Effector memory CD4-positive, alpha-beta T cell (primary cell): ENCODE data around the gene ARHGEF1.
A peak's percentile ranks its signal among the peaks of the same experiment; 100 is the strongest.
"Not testable (repeated sequence)": the region's sequence is repeated elsewhere in the genome, so short reads cannot be mapped to it uniquely, and the experiment has no call there.

ENCODE experiments used
- DNase-seq, 3 donors: peaks; one replicate each; pipeline ENCODE4 v3.0.0-alpha.2; 2020
- H3K27ac ChIP-seq: 2 replicates; pipeline ENCODE4 v1.7.0; 2013; ENCODE audit warnings: mild to moderate bottlenecking, low read length, moderate library complexity; ENCODE audit not compliant: insufficient read depth, poor library complexity, severe bottlenecking
- H3K27me3 ChIP-seq: replicated peaks from 2 replicates; pipeline ENCODE4 v1.7.0; 2013; ENCODE audit warnings: mild to moderate bottlenecking, low read length; ENCODE audit not compliant: insufficient read depth, control insufficient read depth, poor library complexity, severe bottlenecking
- H3K36me3 ChIP-seq: 2 replicates; pipeline ENCODE4 v1.7.0; 2013; ENCODE audit warnings: mild to moderate bottlenecking, low read length, moderate library complexity; ENCODE audit not compliant: control insufficient read depth, insufficient read depth
- H3K4me1 ChIP-seq: 2 replicates; pipeline ENCODE4 v1.7.0; 2013; ENCODE audit warnings: low read length, mild to moderate bottlenecking; ENCODE audit not compliant: control insufficient read depth, insufficient read depth, poor library complexity, severe bottlenecking
- H3K4me3 ChIP-seq: 2 replicates; pipeline ENCODE4 v1.7.0; 2013; ENCODE audit warnings: low read length, low read depth, mild to moderate bottlenecking; ENCODE audit not compliant: insufficient read depth, poor library complexity, severe bottlenecking
- H3K9me3 ChIP-seq: 2 replicates; pipeline ENCODE4 v1.7.0; 2013; ENCODE audit warnings: mild to moderate bottlenecking, low read length, moderate library complexity; ENCODE audit not compliant: control insufficient read depth

The ARHGEF1 gene

DNA sequence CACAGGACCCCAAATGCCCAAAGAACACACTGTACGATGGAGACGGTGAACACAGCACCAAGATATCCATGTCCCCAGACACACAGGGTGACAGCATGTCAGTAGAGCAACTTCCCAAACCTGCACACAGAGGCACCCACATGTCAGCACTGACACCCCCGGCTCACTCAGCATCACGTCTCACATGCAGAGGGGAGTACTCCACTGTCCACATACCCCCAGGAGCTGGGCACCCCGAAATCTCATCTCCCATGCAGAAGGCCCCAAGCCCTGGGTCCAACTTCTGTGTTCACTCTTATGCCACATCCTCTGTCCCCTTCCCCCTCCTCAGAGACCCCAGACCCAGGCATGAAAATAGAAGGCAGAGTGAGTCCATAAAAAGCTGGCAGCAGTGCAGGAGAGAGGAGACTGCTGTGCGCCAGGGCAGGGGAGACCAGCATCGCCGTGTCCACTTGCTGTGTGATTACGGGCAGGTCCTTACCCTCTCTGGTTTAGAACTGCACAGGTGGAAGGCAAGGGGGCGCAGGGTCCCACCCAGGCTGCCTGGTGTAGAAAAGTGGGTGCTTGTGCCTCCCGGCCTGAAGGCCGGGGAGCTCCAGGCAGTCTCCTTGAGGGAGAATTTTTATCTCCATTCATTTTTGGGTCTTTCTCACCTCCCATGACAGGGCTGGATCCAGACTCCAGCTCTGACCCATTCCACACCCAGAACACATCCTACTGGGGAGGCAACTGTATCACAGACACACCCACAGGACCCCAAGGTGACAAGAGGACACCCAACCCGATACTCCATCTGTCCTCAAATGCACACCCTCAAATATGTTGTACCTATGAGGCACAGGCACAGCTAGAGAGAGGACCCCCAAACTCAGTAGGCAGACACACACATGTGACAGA is 28.3 kb downstream of the ARHGEF1 start:
- Histone ChIP-seq H3K9me3 (no peaks in the 10 kb centered on the region), H3K4me3 (no peak overlapping the region), H3K27ac (no peak overlapping the region), H3K27me3 (peaks cover 20% of the 10 kb centered on the region), H3K36me3 (peaks cover 12% of the 10 kb centered on the region), H3K4me1 (peaks cover 42% of the 10 kb centered on the region)
- DNase-seq: no peak

DNA sequence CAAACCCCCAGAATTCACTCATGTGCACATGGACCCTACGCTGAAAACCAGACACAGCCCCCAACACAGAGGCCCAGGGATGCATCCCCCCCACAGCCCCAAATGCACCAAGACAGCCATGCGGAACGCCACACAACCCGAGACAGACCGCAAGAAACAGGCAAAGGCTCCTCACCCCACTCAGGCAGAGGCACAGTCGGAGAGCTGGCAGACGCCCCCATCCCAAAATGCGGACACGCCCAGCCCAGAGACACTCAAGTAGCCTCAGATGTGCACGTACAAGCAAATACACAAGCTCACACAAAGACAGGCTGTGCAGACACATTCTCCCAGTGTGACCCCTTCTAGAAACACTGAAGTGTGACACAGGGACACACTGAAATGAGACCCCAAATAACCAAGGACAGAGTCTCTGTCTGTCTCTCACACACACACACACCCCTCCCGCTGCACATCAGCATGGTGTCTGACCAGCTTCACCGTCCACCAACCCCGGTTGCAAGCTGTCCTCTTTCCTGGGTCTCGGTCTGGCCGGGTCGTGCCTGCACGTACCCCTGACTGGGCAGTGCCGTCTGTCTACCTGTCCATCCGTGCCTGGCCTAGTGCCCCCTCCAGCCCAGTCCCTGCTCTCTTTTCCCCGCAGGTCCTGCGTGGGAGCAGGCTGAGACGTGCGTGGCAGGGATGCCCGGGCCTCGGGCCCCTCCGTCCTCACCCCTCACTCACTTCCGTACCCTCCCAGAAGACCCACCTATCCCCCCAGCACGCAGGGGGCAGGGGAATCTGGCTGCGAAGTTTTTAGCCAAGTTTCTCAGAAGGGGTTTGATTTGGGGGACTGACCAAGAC is 29.1 kb downstream of the ARHGEF1 start:
- Histone ChIP-seq H3K36me3 (peaks cover 3% of the 10 kb centered on the region), H3K9me3 (no peaks in the 10 kb centered on the region), H3K27me3 (peaks cover 20% of the 10 kb centered on the region), H3K4me1 (peaks cover 42% of the 10 kb centered on the region), H3K4me3 (no peak overlapping the region), H3K27ac (no peak overlapping the region)
- DNase-seq: no peak

DNA sequence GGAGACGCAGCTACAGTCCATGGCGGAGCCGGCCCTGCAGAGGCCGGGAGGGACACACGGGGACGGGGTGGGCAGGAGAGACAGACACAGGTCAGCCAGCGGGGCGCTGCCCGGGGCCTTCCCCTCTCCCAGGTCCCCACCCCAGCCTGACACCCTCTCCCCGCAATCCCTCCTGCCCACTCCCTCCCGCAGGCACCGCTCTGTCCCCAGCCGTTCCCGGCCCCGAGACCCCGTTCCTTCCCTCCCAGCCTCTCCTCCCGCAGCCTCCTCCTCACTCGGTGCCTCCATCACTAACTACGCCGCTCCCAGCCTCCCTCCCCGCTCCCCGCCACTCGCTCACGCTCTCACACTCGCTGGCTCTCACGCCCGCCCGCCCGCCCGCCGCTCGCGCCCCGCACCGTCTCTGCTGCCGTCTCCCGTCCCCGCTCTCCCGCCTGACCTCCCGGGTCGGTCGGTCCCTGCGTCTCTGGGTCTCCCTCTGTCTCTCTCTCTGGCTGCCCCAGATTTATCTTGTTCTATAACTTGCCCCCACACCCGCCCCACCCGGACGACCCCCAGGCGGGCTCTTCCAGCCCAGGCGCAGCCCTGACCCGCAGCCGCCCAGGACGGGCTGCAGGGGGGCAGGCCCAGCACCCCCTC is 30.0 kb downstream of the ARHGEF1 start:
- Histone ChIP-seq H3K9me3 (no peaks in the 10 kb centered on the region), H3K36me3 (no peaks in the 10 kb centered on the region), H3K4me1 (peaks cover 42% of the 10 kb centered on the region), H3K27ac (no peak overlapping the region), H3K4me3 (no peak overlapping the region), H3K27me3 (peaks cover 20% of the 10 kb centered on the region)
- DNase-seq: no peak

DNA sequence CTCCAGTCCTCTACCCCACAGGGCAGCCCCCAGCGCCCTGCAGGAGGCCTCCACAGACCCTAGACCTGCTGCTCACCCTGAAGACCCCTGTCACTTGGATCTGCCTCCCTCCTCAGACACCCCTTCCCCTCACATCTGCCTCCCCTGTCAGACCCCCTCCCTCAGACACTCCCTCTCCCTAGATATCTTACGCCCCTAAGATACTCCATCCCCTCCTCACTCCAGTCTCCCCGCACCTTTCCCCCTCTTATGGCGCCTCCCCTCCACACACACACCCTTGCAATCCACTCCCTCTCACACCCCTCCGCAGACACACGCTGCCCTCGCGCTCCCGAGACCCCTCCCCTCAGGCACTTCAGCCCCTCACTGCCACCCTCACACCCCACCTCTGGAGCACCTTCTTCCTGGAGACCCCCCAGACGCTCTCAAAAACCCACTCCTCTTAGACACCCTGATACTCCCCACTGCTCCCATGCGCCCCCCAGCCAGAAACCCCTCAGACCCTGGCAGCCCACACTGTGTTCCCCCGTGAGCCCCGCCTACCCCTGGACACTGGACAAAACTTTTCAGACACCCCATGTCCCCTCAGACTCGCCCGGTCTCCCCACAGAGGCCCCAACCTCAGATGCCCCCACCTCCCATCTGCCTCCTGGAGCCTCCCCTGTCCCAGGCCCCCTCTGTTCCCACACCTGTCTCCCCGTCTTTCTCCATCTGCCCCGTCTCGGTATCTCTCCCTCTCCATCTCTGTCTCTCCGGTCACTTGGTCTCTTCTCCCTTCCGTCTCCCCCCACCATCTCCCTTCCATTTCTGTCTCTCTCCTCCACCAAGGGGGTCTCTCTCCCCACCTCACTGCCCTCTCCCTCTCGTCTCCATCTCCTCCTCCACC is 30.8 kb downstream of the ARHGEF1 start:
- H3K4me1 ChIP-seq: peaks cover 42% of the 10 kb centered on the region
- H3K4me3 ChIP-seq: no peak overlapping the region
- H3K27me3 ChIP-seq: peaks cover 20% of the 10 kb centered on the region
- H3K27ac ChIP-seq: no peak overlapping the region
- no peaks in the 10 kb centered on the region for H3K9me3 ChIP-seq
- DNase-seq: no peak
- H3K36me3 ChIP-seq: no peaks in the 10 kb centered on the region

DNA sequence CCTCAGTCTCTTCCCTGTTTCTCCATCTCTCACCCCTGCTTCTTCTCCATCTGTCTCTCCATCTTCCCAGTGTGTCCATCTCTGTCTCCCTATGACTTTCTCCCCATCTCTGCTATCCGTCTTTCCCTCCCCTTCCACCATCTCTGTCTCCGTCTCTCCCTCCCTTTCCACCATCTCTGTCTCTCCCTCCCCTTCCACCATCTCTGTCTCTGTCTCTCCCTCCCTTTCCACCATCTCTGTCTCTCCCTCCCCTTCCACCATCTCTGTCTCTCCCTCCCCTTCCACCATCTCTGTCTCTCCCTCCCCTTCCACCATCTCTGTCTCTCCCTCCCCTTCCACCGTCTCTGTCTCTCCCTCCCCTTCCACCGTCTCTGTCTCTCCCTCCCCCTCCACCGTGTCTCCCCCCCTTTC is 31.4 kb downstream of the ARHGEF1 start:
- H3K36me3 ChIP-seq, H3K27ac ChIP-seq, H3K9me3 ChIP-seq, H3K4me3 ChIP-seq, DNase-seq: not testable (repeated sequence)
- Histone ChIP-seq H3K27me3 (peaks cover 20% of the 10 kb centered on the region), H3K4me1 (peaks cover 42% of the 10 kb centered on the region)

DNA sequence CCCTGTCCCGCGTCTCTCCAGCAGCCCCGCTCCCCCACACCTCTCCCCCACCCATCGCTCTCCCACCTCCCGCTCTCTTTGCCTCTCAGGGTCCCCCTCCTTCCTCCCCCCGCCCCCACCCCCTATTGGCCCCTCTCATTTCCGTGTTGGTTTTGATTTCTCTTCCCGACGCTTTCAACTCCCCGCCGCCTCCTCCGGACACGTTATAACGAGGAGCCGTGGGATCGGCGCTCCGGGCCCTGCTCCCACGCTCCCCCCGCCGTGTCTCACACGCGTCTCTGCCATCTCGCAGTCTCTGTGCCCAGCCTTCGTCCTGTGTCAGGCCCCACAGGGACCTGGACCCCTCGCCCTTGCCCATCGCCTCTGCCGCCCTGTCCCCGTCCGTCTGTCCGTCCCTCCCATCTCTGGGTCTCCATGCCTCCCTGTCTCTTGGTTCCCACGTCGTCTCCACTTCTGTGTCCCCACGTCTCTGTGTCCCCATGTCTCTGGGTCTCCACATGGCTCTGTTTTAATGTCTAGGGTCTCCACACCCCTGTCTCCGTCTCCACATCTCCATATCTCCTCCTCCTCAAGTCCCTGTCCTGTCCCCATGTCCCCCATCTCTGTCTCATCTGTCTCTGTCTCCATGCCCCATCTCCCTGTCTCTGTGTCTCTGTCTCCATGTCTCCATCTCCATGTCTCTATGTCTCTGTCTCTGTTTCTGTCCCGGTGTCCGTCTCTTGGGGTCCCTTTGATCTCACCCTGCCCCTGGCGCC is 32.2 kb downstream of the ARHGEF1 start:
- H3K27ac ChIP-seq: no peak overlapping the region
- no peaks in the 10 kb centered on the region for H3K36me3 ChIP-seq
- H3K4me1 ChIP-seq: peaks cover 42% of the 10 kb centered on the region
- DNase-seq: no peak
- H3K27me3 ChIP-seq: peaks cover 20% of the 10 kb centered on the region
- no peaks in the 10 kb centered on the region for H3K9me3 ChIP-seq
- peak overlapping the region; percentile 33 for H3K4me3 ChIP-seq

DNA sequence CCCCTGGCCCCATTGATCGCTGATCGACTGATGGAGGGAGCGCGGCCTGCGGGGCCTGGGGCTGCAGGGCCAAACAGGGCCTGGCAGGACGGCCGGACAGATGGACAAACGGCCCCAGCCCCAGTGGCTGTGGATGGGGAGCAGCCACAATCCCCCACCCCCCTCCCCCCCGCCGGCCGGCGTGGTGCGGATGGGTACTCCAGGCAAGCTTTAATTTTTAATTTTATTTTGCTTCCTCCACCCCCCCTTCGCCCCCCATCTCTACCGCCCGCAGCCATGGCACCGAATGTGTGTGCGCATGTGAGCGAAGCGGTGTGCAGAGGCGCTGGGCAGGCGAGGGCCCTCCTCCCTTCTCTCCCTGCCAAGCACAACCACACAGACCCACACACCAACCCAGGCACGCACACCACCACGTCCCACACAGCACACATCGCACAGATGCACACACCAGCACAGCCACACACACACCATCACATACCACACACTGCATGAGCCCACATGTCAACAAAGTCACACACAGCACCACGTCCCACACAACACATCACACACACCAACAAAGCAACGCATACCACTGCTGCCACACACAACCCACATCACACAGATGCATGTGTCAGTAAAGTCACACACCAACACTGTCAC is 32.9 kb downstream of the ARHGEF1 start:
- Histone ChIP-seq H3K27me3 (peaks cover 20% of the 10 kb centered on the region), H3K27ac (no peak overlapping the region), H3K36me3 (no peaks in the 10 kb centered on the region), H3K4me3 (peak overlapping the region; percentile 33), H3K4me1 (peaks cover 42% of the 10 kb centered on the region), H3K9me3 (no peaks in the 10 kb centered on the region)
- no peak for DNase-seq

DNA sequence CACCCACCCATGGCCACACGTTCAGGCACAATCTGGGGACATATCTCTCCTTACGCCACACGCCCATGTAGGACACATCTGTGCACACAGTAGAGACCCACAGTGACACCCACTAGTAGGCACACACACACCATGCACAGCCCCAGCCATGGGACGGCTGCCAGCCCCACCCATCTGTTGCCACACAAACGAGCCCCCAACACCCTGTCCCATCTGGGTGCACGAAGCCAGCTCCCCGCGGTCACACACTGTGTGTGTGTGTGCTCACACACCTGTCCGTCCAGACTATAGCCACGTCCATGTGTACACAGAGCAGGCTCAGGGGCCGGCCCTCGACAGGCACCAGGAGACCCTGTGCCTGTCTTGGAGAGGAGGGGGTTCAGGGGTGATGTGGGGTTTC is 34.7 kb downstream of the ARHGEF1 start:
- H3K27ac ChIP-seq: no peak overlapping the region
- H3K27me3 ChIP-seq: peaks cover 20% of the 10 kb centered on the region
- no peak overlapping the region for H3K4me3 ChIP-seq
- no peak for DNase-seq
- peaks cover 30% of the 10 kb centered on the region for H3K4me1 ChIP-seq
- H3K36me3 ChIP-seq: no peaks in the 10 kb centered on the region
- H3K9me3 ChIP-seq: no peaks in the 10 kb centered on the region
